GM19025 (cell line): Measurements from ENCODE around the gene NOPCHAP1.
"Not testable (repeated sequence)": the region's sequence is repeated elsewhere in the genome, so short reads cannot be mapped to it uniquely, and the experiment has no call there.

Experiments
- ATAC-seq: cut with Tn5 transposase; IDR thresholded peaks from one replicate; pipeline ENCODE4 v1.9.1; 2021; ENCODE audit warnings: mild to moderate bottlenecking, low read depth, moderate library complexity; ENCODE audit not compliant: unreplicated experiment

The NOPCHAP1 gene

GRCh38 chr12:104964167-104964855 is 21.8 kb upstream of the NOPCHAP1 start:
- ATAC-seq: no peak

GRCh38 chr12:104964856-104965205 is 21.3 kb upstream of the NOPCHAP1 start:
- ATAC-seq: no peak

GRCh38 chr12:104966677-104967076 is 19.4 kb upstream of the NOPCHAP1 start:
- no peak for ATAC-seq

- no peak for ATAC-seq
These were observed 16.8 kb upstream of the NOPCHAP1 start for GRCh38 chr12:104969343-104969742.

DNA sequence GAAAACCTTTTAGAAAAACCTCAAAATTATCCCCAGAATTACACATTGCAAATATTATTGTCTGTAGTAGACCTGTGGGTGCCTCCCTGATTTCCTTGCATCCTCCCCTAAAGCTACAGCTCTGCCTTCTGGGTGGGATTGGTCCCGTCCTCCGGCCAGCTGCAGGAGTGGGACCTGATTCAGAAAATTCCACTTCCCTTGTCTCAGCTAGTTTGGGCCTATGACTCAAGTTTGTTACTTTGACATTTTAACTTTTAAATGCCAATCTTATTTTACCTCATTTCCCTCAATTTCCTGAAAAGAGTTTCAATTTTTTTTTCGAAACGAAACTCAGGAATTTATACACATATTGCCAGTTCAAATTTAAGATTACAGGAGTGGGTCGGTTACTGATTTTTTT is 14.8 kb upstream of the NOPCHAP1 start:
- no peak for ATAC-seq

DNA sequence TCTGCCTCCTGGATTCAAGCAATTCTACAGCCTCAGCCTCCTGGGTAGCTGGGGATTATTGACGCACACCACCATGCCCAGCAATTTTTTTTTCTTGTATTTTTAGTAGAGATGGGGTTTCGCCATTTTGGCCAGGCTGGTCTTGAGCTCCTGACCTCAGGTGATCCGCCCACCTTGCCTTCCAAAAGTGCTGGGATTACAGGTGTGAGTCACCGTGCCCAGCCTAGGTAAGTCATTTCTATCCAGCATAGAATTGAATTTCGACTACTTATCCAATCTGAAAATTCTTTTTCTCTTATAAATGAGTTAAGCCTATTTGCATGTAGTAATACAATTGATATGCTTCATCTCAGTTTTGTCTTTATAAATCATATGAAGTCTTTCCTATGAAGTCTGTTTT is 12.9 kb upstream of the NOPCHAP1 start:
- ATAC-seq: no peak

GRCh38 chr12:104974626-104975290 is 11.4 kb upstream of the NOPCHAP1 start:
- ATAC-seq: peak; percentile 96

DNA sequence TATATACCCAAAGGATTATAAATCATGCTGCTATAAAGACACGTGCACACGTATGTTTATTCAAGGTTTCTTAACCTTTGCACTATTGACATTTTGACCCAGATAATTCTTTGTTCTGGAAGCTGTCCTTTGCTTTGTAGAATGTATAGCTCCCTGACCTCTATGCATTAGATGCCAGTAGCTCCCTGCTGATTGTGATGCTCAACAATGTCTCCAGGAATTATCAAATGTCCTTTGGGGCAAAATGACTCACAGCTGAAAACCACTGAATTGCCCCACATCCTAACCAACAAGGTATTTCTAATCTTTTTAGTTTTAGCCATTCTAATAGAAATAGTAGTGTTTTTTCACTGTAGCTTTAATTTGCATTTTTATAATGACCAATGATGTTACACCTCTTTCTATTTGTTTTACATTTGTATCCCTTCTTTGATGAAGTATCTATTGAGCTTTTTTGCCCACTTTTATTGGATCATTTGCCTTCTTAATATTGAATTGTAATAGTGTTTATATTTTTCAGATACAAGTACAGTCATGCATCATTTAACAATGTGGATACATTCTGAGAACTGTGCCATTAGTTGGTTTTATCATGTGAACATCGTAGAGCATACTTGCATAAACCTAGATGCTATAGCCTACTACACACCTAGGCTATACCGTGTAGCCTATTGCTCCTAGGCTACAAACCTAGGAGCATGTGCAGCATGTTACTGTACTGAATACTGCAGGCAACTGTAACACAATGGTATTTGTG is 10.4 kb upstream of the NOPCHAP1 start:
- no peak for ATAC-seq

DNA sequence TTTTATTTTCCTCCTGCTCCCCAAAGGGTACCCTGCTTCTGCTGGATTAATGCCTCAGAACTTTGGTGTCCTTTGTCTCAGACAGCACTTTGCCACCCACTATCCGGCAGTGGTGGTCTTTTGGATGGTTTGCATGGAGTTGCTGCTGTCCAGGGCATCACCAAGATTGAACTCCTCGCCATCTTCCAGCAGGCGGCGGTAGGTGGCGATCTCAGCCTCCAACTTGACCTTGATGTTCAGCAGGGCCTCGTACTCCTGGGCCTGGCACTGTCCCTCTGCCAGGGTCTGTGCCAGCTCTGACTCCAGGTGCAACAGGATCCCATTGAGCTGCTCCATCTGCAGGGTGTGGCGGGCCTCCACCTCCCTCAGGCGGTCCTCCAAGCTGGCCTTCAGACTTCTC is 9.4 kb upstream of the NOPCHAP1 start:
- no peak for ATAC-seq

DNA sequence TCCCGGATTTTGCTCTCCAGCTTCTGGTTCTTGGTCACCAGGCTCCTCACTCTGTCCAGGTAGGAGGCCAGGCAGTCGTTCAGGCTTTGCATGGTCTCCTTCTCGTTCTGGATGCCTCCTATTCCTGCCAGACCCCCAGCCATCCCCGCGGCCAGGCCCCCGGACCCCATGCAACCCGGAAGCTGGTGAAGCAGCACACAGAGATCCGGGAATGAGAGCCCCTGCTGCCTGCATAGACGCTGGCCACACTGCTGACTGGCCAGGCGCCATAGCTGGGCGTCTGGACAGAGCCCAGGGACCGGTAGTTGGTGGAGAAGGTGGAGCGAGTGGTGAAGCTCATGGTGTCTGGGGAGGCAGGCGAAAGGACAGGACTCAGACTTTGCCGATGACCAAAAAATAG is 8.4 kb upstream of the NOPCHAP1 start:
- not testable (repeated sequence) for ATAC-seq

DNA sequence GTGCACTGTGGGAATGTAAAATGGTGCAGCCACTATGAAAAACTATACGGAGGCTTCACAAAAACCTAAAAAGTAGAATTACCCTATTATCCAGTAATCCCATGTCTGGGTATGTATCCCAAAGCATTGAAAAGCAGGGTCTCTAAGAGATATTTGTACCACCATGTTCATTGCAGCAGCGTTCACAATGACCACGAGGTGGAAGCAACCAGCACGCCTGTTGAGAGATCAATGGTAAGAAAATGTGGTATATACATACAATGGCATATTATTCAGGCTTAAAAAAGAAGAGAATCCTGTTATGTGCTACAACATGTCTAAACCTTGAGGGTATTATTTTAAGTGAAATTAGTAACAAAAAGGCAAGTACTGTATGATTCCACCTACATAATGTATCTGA is 910 bp upstream of the NOPCHAP1 start:
- ATAC-seq: no peak

- no peak for ATAC-seq
These were observed 4.8 kb downstream of the NOPCHAP1 start for GRCh38 chr12:104990950-104991349.

DNA sequence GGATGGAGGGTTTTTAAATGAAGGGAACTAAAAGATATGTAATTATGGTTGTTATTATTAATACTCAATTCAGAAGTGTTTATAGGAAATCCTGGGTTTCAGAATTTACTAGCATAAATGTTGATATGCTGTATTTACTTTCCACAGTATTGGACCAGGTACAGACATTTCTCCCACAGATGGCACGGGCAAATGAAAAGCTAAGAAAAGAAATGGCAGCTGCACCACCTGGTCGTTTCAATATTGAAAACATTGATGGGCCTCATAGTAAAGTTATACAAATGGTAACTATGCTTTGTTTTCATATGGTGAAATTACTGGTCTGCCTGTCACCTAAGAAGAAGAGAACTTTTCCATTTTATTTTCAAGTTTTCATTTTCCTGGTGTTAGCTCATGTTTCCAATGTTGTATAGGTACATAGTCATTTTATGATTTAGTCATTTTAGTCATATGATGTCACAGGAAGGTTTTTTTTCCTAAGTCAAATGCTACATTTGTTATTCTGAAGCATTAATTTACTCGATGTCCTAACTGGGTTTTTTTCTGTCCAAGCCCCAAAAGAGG is 5.5 kb downstream of the NOPCHAP1 start:
- no peak for ATAC-seq

DNA sequence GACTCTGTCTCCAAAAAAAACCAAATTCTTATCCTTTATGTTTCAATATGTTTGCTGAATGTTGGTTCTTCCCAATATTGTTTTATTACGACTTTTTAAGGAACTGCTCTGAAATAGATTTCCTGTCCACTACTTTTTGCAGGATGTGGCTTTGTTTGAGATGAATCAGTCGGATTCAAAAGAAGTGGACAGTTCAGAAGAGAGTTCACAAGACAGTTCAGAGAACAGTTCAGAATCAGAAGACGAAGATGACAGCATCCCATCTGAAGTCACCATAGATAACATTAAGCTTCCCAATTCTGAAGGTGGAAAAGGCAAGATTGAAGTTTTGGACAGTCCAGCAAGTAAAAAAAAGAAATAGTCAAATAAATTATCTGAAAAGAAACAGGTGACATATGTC is 8.2 kb downstream of the NOPCHAP1 start:
- ATAC-seq: no peak

DNA sequence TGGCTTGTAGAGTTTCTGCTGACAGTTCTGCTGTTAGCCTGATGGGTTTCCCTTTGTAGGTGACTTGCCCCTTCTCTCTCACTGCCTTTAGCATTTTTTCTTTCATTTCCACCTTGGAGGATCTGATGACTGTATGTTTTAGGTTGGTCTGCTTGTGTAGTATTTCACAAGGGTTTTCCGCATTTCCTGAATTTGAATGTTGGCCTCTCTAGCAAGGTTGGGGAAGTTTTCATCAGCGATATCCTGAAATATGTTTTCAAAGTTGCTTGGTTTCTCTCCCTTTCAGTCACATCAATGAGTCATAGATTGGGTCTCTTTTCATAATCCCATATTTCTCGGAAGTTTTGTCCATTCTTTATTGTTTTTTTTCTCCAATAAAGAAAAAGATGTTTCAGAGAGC is 11.4 kb downstream of the NOPCHAP1 start:
- ATAC-seq: no peak

GRCh38 chr12:104998423-104999346 is 12.6 kb downstream of the NOPCHAP1 start:
- no peak for ATAC-seq

- ATAC-seq: no peak
These were observed 13.2 kb downstream of the NOPCHAP1 start for GRCh38 chr12:104999347-104999685.

- no peak for ATAC-seq
These were observed 15.4 kb downstream of the NOPCHAP1 start for GRCh38 chr12:105001476-105001875.

- ATAC-seq: no peak
These were observed 27.8 kb downstream of the NOPCHAP1 start for GRCh38 chr12:105013892-105014291.

GRCh38 chr12:105014603-105015002 is 28.5 kb downstream of the NOPCHAP1 start:
- no peak for ATAC-seq
